Hepatocyte (in vitro differentiated cells): Measurements from ENCODE around the gene TACC2.

ENCODE experiments used
- EZH2phosphoT487 ChIP-seq: fragments of 200-600 bp; sonication (generic); IDR thresholded peaks from one replicate; pipeline ENCODE4 v1.6.1; 2018; ENCODE audit warnings: antibody characterized with exemption, mild to moderate bottlenecking, low read depth, moderate library complexity; ENCODE audit not compliant: unreplicated experiment, severe bottlenecking
- TF ChIP-seq, protein P1 (sequence below): fragments of 200-600 bp; sonication (generic); IDR thresholded peaks from 2 replicates; pipeline ENCODE4 v1.5.1; 2016; ENCODE audit warnings: antibody characterized with exemption, mild to moderate bottlenecking; ENCODE audit not compliant: poor library complexity

- TF ChIP-seq, protein P1, sequence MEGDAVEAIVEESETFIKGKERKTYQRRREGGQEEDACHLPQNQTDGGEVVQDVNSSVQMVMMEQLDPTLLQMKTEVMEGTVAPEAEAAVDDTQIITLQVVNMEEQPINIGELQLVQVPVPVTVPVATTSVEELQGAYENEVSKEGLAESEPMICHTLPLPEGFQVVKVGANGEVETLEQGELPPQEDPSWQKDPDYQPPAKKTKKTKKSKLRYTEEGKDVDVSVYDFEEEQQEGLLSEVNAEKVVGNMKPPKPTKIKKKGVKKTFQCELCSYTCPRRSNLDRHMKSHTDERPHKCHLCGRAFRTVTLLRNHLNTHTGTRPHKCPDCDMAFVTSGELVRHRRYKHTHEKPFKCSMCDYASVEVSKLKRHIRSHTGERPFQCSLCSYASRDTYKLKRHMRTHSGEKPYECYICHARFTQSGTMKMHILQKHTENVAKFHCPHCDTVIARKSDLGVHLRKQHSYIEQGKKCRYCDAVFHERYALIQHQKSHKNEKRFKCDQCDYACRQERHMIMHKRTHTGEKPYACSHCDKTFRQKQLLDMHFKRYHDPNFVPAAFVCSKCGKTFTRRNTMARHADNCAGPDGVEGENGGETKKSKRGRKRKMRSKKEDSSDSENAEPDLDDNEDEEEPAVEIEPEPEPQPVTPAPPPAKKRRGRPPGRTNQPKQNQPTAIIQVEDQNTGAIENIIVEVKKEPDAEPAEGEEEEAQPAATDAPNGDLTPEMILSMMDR: no peak
- no peak for TF ChIP-seq EZH2phosphoT487
Observed at GRCh38 chr10:122139627-122140170, 150.7 kb downstream of the TACC2 start.
